NCI-H82 treated with DMSO at 0.1 percent for 48 hours (cell line): Measurements from ENCODE around the gene CCDC9B.
A peak's percentile ranks its signal among the peaks of the same experiment; 100 is the strongest.

Experiments
- DNase-seq: peaks from one replicate; lab custom pipeline; 2025; ENCODE audit not compliant: unreplicated experiment; lab: John Stamatoyannopoulos, UW

CCDC9B gene

GRCh38 chr15:40365624-40366456 is 25.1 kb upstream of the CCDC9B start:
- DNase-seq, result no peak

GRCh38 chr15:40365016-40365415 is 24.3 kb upstream of the CCDC9B start:
- no peak for DNase-seq

GRCh38 chr15:40364251-40364650 is 23.5 kb upstream of the CCDC9B start:
- no peak for DNase-seq

GRCh38 chr15:40363611-40364010 is 22.9 kb upstream of the CCDC9B start:
- DNase-seq, result no peak

GRCh38 chr15:40361640-40362039 is 20.9 kb upstream of the CCDC9B start:
- no peak for DNase-seq

GRCh38 chr15:40360015-40360414 is 19.3 kb upstream of the CCDC9B start:
- no peak for DNase-seq

GRCh38 chr15:40358471-40359353 is 18.0 kb upstream of the CCDC9B start:
- DNase-seq, result peak; percentile 50

GRCh38 chr15:40357723-40358470 is 17.2 kb upstream of the CCDC9B start, which contains the start of gene DISP2:
TSS of gene DISP2 (plus strand) at chr15:40358219. CDS start at chr15:40358322, 103 bp downstream.
- peak; percentile 50 for DNase-seq

GRCh38 chr15:40357246-40357645 is 16.5 kb upstream of the CCDC9B start:
- DNase-seq, result no peak

- no peak for DNase-seq
These were observed 15.3 kb upstream of the CCDC9B start for GRCh38 chr15:40355976-40356585.

- DNase-seq, result peak; percentile 75
These were observed 13.9 kb upstream of the CCDC9B start for GRCh38 chr15:40354408-40355171.

GRCh38 chr15:40353697-40354096 is 13.0 kb upstream of the CCDC9B start:
- no peak for DNase-seq

- DNase-seq, result no peak
These were observed 11.7 kb upstream of the CCDC9B start for GRCh38 chr15:40352281-40352901.

GRCh38 chr15:40349163-40349562 is 8.4 kb upstream of the CCDC9B start:
- no peak for DNase-seq

- DNase-seq, result no peak
These were observed 7.7 kb upstream of the CCDC9B start for GRCh38 chr15:40348474-40348870.

GRCh38 chr15:40347559-40348473 is 7.1 kb upstream of the CCDC9B start:
- DNase-seq, result no peak

- no peak for DNase-seq
These were observed 6.1 kb upstream of the CCDC9B start for GRCh38 chr15:40346579-40347558.
